ENCODE results near the gene VPS37B.

DNA sequence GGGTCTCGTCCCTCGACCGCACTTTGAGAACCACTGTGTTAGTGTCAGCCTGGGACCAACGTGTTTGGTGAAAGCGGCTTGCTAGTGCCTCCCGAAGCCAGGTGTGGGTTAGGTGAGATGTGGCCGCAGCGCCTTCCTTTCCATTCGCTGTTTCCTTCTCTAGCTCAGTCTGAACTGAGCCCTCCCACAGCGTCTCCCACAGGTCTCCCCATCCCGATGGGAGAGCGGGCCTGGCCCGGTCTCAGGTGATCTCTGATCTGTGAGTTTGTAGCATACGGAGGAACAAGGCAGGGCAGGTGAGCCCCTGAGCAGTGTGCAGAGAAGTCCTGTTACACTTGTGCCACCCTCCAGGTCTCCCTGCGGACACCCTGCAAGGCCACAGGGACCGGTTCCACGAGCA is 41.4 kb downstream of the VPS37B start:
- TF ChIP-seq, protein P1, sequence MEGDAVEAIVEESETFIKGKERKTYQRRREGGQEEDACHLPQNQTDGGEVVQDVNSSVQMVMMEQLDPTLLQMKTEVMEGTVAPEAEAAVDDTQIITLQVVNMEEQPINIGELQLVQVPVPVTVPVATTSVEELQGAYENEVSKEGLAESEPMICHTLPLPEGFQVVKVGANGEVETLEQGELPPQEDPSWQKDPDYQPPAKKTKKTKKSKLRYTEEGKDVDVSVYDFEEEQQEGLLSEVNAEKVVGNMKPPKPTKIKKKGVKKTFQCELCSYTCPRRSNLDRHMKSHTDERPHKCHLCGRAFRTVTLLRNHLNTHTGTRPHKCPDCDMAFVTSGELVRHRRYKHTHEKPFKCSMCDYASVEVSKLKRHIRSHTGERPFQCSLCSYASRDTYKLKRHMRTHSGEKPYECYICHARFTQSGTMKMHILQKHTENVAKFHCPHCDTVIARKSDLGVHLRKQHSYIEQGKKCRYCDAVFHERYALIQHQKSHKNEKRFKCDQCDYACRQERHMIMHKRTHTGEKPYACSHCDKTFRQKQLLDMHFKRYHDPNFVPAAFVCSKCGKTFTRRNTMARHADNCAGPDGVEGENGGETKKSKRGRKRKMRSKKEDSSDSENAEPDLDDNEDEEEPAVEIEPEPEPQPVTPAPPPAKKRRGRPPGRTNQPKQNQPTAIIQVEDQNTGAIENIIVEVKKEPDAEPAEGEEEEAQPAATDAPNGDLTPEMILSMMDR (conservative IDR thresholded peaks at IDR 0.05): no peak
- TF ChIP-seq ZFX (IDR thresholded peaks at IDR 0.05): no peak
